ENCODE measurements around the gene FSTL5. TPM values are rescaled to one million over a fixed set of nuclear protein-coding genes. Genes with fewer than 3 reads are reported as not detected.

FSTL5 gene
- total RNA-seq, 1 donor from 2014 or later, result not detected

DNA sequence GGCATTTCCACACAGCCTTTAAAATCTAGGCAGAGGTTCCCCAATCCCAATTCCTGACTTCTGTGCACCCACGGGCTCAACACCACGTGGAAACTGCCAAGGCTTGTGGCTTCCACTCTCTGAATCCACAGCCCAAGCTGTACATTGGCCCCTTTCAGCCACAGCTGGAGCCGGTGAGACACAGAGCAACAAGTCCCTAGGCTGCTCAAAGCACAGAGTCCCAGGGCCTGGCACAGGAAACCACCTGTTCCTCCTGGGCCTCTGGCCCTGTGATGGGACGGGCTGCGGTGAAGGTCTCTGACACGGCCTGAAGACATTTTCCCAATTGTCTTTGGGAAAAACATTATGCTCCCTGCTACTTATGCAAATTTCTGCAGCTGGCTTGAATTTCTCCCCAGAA, 500.0 kb downstream of the FSTL5 start:
- TF ChIP-seq, protein P1, sequence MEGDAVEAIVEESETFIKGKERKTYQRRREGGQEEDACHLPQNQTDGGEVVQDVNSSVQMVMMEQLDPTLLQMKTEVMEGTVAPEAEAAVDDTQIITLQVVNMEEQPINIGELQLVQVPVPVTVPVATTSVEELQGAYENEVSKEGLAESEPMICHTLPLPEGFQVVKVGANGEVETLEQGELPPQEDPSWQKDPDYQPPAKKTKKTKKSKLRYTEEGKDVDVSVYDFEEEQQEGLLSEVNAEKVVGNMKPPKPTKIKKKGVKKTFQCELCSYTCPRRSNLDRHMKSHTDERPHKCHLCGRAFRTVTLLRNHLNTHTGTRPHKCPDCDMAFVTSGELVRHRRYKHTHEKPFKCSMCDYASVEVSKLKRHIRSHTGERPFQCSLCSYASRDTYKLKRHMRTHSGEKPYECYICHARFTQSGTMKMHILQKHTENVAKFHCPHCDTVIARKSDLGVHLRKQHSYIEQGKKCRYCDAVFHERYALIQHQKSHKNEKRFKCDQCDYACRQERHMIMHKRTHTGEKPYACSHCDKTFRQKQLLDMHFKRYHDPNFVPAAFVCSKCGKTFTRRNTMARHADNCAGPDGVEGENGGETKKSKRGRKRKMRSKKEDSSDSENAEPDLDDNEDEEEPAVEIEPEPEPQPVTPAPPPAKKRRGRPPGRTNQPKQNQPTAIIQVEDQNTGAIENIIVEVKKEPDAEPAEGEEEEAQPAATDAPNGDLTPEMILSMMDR (conservative IDR thresholded peaks at IDR 0.05; ENCODE audit: low read depth, low read length), result no peak
- H3K4me3 ChIP-seq (ENCODE audit: low read depth, low read length), result no peak overlapping the region
- no peak for DNase-seq (ENCODE audit: low read depth)

DNA sequence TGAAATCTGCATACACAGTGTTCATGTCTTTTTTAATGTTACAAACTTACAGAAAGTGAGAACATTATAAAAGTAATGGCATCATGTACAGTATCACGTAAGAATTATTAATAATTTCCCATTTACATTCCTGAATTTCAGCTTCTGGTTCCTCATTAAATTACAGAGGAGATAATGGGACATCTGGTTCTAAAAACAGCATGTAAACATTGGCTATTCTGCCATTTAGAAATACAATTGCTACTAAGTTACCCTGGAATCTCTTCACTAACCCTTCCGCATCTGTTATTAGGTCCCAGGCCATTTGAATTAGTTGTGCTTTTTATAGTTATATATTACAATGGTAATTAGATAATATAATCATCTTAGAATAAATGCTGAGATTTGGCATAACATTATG, 505.1 kb downstream of the FSTL5 start:
- DNase-seq (ENCODE audit: low read depth), result no peak
- no peak overlapping the region for H3K4me3 ChIP-seq (ENCODE audit: low read depth, low read length)
- TF ChIP-seq, protein P1 (conservative IDR thresholded peaks at IDR 0.05; ENCODE audit: low read depth, low read length), result no peak

DNA sequence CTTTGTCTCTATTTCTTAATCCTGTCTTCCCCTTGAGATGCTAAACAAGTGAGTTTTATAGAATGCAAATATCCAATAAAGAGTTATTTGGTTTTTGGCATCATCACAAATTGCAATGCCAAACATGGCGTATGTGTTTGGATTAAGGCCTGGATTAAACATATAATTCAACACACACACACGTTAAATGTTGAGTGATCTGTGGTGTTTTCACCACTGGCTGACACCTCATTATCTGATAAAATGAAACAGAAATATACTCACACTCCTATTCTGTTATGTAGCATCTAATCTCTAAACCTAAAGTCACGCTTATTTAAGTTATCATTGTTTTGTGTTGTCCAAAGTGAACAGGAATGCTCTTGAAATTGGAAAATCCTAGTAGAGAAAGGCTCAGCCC, 506.2 kb downstream of the FSTL5 start:
- no peak for DNase-seq (ENCODE audit: low read depth)
- H3K4me3 ChIP-seq (ENCODE audit: low read depth, low read length), result no peak overlapping the region
- TF ChIP-seq, protein P1 (conservative IDR thresholded peaks at IDR 0.05; ENCODE audit: low read depth, low read length), result no peak

DNA sequence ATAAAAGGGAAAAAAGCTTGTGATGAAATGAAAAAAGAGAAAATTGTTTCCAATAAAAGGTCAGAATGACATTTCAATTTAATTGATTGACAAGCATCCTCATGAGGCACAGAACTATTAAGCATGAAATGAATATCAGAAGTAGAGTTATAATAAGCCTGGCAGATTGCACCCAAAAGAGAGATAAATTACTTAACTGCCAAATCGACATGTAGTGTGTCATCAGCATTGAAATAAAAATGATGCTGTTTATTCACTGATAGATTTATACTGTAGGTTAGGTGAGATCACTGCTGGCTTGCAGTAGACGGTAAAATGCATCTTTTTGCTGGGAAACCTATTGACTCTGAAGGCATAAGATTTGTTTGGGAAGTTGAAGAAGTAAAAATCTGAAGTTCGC, 507.2 kb downstream of the FSTL5 start:
- TF ChIP-seq, protein P1 (conservative IDR thresholded peaks at IDR 0.05; ENCODE audit: low read depth, low read length), result no peak
- no peak overlapping the region for H3K4me3 ChIP-seq (ENCODE audit: low read depth, low read length)
- DNase-seq (ENCODE audit: low read depth), result no peak

DNA sequence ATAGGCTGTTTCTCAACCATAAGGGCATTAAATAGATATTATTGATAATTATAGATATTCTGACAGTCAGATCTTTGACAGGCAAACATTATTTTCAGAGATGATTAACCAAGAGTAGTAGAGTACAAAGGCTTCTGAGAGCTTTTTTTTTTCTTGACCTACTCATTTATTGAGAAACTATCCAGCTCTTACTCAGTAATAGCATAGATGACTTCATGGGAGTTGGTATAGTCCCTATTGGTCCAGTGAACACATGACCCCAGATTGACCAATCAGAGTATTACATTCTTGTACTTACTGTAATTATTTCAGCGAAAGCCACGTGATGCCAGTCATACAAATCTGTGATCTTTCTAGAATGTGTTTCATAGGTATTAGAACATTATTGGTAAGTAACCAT, 508.7 kb downstream of the FSTL5 start:
- H3K4me3 ChIP-seq (ENCODE audit: low read depth, low read length), result no peak overlapping the region
- TF ChIP-seq, protein P1 (conservative IDR thresholded peaks at IDR 0.05; ENCODE audit: low read depth, low read length), result no peak
- DNase-seq (ENCODE audit: low read depth), result no peak

DNA sequence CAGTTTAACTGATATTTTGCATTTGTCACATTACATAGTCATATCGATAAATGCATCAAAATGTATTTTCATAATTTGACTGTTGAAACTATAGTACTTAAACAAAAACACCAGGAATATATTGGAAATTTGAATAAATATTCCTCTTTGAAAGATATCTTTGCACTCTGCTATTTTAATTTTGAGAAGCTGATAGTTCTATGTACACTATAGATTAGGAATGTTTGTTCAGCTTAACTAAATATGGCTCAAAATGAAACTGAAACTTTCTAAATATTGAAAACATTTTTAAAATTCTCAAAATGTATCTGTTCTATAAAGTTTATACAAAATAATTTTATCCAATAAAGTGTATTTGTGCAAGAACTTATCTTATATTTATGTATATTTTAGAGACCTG, 510.1 kb downstream of the FSTL5 start:
- DNase-seq (ENCODE audit: low read depth), result no peak
- TF ChIP-seq, protein P1 (conservative IDR thresholded peaks at IDR 0.05; ENCODE audit: low read depth, low read length), result no peak
- no peak overlapping the region for H3K4me3 ChIP-seq (ENCODE audit: low read depth, low read length)

DNA sequence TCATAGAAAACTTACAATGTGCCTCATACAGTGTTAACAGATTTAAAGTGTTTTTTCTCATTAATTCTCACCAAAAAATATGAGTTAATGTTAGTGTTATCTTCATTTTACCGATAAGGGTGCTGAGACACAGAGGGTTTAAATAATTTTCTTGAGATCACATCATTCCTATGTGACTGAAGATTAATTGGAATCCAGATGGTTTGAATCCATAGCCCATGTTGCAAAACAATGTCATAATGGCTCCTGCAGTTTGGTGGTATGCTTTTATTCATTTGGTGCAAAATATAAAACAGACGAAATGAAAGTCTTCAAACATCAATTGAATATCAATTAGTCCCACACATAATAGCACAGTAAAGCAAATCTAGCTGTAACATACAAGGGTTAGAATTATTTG, 512.2 kb downstream of the FSTL5 start:
- TF ChIP-seq, protein P1 (conservative IDR thresholded peaks at IDR 0.05; ENCODE audit: low read depth, low read length), result no peak
- DNase-seq (ENCODE audit: low read depth), result no peak
- H3K4me3 ChIP-seq (ENCODE audit: low read depth, low read length), result no peak overlapping the region

All from epithelial cell of proximal tubule (primary cell).